Calu3 (cell line): ENCODE measurements around the gene SMTNL1. TPM values are rescaled to one million over a fixed set of nuclear protein-coding genes. Genes with fewer than 3 reads are reported as not detected.

ENCODE experiments used
- Bru-seq: library from RNA; stranded (reverse); fragments of 400-500 nt; gene quantifications from one replicate; lab custom pipeline; 2021; lab: Mats Ljungman, UMichigan
- BruChase-seq, 2 experiments: library from RNA; stranded (reverse); fragments of 400-500 nt; gene quantifications; one replicate each; lab custom pipeline; 2021; lab: Mats Ljungman, UMichigan
- BruUV-seq: library from RNA; stranded (reverse); fragments of 400-500 nt; replicated peaks from 2 replicates; lab custom pipeline; 2021; lab: Mats Ljungman, UMichigan
- CTCF ChIA-PET: fragments of 300-600 bp; sonication (Branson Sonifier 250); formaldehyde crosslinking; loops from one replicate; lab custom pipeline; 2022; ENCODE audit warnings: antibody characterized with exemption; lab: Charles Lee
- DNase-seq: peaks from one replicate; pipeline ENCODE4 v3.0.0; 2022
- H3K27ac Mint-ChIP-seq: one replicate; pipeline ENCODE4 v1.8.0; 2022; ENCODE audit warnings: mixed read lengths; ENCODE audit not compliant: unreplicated experiment
- H3K27me3 Mint-ChIP-seq: one replicate; pipeline ENCODE4 v1.8.0; 2022; ENCODE audit warnings: mixed read lengths; ENCODE audit not compliant: unreplicated experiment
- H3K36me3 Mint-ChIP-seq: one replicate; pipeline ENCODE4 v1.8.0; 2022; ENCODE audit warnings: mild to moderate bottlenecking, moderate library complexity, mixed read lengths; ENCODE audit not compliant: insufficient read depth, unreplicated experiment
- H3K4me1 Mint-ChIP-seq: one replicate; pipeline ENCODE4 v1.8.0; 2022; ENCODE audit warnings: mild to moderate bottlenecking, low read depth, mixed read lengths; ENCODE audit not compliant: unreplicated experiment
- H3K4me3 Mint-ChIP-seq: one replicate; pipeline ENCODE4 v1.8.0; 2022; ENCODE audit warnings: mild to moderate bottlenecking, low read depth, moderate library complexity, mixed read lengths; ENCODE audit not compliant: unreplicated experiment
- H3K9me3 Mint-ChIP-seq: one replicate; pipeline ENCODE4 v1.8.0; 2022; ENCODE audit warnings: low read depth, mixed read lengths; ENCODE audit not compliant: unreplicated experiment
- CTCF ChIP-seq: fragments of 200-600 bp; IDR thresholded peaks from one replicate; pipeline ENCODE4 v1.8.0; 2022; ENCODE audit warnings: antibody characterized with exemption; ENCODE audit not compliant: unreplicated experiment
- intact Hi-C: fragments of 100-400 bp; cut with micrococcal nuclease; formaldehyde crosslinking; loops from one replicate; pipeline ENCODE4 v1.10.0; 2022; ENCODE audit not compliant: unreplicated experiment
- long read RNA-seq: library from polyadenylated mRNA; stranded (forward); transcript quantifications from one replicate; pipeline ENCODE4 v2.0.0, GENCODE V29; 2022
- total RNA-seq: library from RNA; stranded (reverse); gene quantifications from 2 replicates; pipeline ENCODE4 v1.2.3, GENCODE V29; 2022

Gene SMTNL1
- total RNA-seq (not detected in 2 replicates), Bru-seq, nascent RNA (not detected), BruChase-seq, experiment 1, labeled RNA remaining after a 6-hour chase (not detected), BruChase-seq, experiment 2, labeled RNA remaining after a 2-hour chase (not detected)
- long read RNA-seq, result 0 reads

- no peaks in the 10 kb centered on the region for H3K4me1 Mint-ChIP-seq
- H3K9me3 Mint-ChIP-seq, result no peaks in the 10 kb centered on the region
- H3K4me3 Mint-ChIP-seq, result no peak within 1 kb of the TSS
- H3K36me3 Mint-ChIP-seq, result no peaks in the 10 kb centered on the region
- no peak for TF ChIP-seq CTCF
- H3K27me3 Mint-ChIP-seq, result peaks cover 64% of the 10 kb centered on the region
- BruUV-seq, result no TSS peak
- intact Hi-C loops, result no loop called here
- no peak within 1 kb of the TSS for H3K27ac Mint-ChIP-seq
- DNase-seq, result no peak
- CTCF ChIA-PET, result no interaction called here
These were observed at the start of gene SMTNL1 for GRCh38 chr11:57536947-57537619. Gene SMTNL1, plus strand, starts transcription at chr11:57537595. Its CDS starts 5,048 bp downstream, at chr11:57542643.

GRCh38 chr11:57487920-57488659 lies 49.3 kb upstream of the SMTNL1 start:
- intact Hi-C loops, result no loop called here
- Mint-ChIP-seq H3K36me3 (peaks cover 8% of the 10 kb centered on the region), H3K4me1 (peaks cover 1% of the 10 kb centered on the region), H3K9me3 (no peaks in the 10 kb centered on the region), H3K27me3 (no peaks in the 10 kb centered on the region), H3K27ac (no peak overlapping the region), H3K4me3 (no peak overlapping the region)
- TF ChIP-seq CTCF, result no peak
- no TSS peak for BruUV-seq
- CTCF ChIA-PET, result no interaction called here
- DNase-seq, result no peak

GRCh38 chr11:57490456-57491248 lies 46.7 kb upstream of the SMTNL1 start:
- peaks cover 15% of the 10 kb centered on the region for H3K4me1 Mint-ChIP-seq
- CTCF ChIA-PET, result no interaction called here
- H3K4me3 Mint-ChIP-seq, result no peak overlapping the region
- TF ChIP-seq CTCF, result no peak
- DNase-seq, result no peak
- no TSS peak for BruUV-seq
- no peak overlapping the region for H3K27ac Mint-ChIP-seq
- peaks cover 19% of the 10 kb centered on the region for H3K36me3 Mint-ChIP-seq
- no peaks in the 10 kb centered on the region for H3K27me3 Mint-ChIP-seq
- H3K9me3 Mint-ChIP-seq, result no peaks in the 10 kb centered on the region
- intact Hi-C loops, result no loop called here

GRCh38 chr11:57491371-57492061 lies 45.9 kb upstream of the SMTNL1 start:
- Mint-ChIP-seq H3K4me3 (no peak overlapping the region), H3K27me3 (no peaks in the 10 kb centered on the region), H3K4me1 (peaks cover 15% of the 10 kb centered on the region), H3K9me3 (no peaks in the 10 kb centered on the region), H3K27ac (no peak overlapping the region), H3K36me3 (peaks cover 21% of the 10 kb centered on the region)
- DNase-seq, result peak; percentile 54
- CTCF ChIA-PET, result no interaction called here
- no TSS peak for BruUV-seq
- peak; percentile 58 for TF ChIP-seq CTCF
- intact Hi-C loops, result no loop called here
